Testis (tissue), 2 donors: ENCODE measurements around the gene CEP85L.

ENCODE experiments used
- POLR2A ChIP-seq: fragments of 450-650 bp; IDR thresholded peaks from one replicate; pipeline ENCODE4 v1.6.1; 2017; ENCODE audit warnings: antibody characterized with exemption, mild to moderate bottlenecking, moderate library complexity
- TF ChIP-seq, protein P1 (sequence below), 3 experiments: fragments of 450-650 bp in 2 of 3; fragments of 200-600 bp in 1 of 3; sonication (generic) in 1 of 3; IDR thresholded peaks; one replicate each; pipeline ENCODE4 v1.5.1; 2016 to 2019; ENCODE audit warnings: antibody characterized with exemption in 3 of 3, mild to moderate bottlenecking in 2 of 3, moderate library complexity in 1 of 3

DNA sequence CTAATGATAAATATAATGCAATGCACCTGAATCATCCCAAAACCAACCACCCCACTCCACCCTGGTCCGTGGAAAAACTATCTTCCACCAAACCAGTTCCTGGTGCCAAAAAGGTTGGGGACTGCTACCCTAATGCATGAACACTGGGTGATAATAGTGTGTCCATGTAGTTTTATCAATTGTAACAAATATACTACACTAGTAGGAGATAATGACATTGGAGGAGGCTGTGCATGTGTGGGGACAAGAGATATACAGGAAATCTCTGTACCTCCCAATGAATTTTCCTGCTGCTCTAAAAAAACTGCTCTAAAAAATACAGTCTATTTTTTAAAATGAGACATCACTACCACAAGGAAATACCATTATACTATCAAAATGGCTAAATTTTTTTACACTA, 20.5 kb downstream of the CEP85L start:
- TF ChIP-seq, protein P1, sequence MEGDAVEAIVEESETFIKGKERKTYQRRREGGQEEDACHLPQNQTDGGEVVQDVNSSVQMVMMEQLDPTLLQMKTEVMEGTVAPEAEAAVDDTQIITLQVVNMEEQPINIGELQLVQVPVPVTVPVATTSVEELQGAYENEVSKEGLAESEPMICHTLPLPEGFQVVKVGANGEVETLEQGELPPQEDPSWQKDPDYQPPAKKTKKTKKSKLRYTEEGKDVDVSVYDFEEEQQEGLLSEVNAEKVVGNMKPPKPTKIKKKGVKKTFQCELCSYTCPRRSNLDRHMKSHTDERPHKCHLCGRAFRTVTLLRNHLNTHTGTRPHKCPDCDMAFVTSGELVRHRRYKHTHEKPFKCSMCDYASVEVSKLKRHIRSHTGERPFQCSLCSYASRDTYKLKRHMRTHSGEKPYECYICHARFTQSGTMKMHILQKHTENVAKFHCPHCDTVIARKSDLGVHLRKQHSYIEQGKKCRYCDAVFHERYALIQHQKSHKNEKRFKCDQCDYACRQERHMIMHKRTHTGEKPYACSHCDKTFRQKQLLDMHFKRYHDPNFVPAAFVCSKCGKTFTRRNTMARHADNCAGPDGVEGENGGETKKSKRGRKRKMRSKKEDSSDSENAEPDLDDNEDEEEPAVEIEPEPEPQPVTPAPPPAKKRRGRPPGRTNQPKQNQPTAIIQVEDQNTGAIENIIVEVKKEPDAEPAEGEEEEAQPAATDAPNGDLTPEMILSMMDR (IDR thresholded peaks at IDR 0.05): no peak
- no peak for TF ChIP-seq POLR2A
